ENCODE results near the gene OR10K2. TPM values are rescaled to one million over a fixed set of nuclear protein-coding genes. Genes with fewer than 3 reads are reported as not detected.

OR10K2 gene
- total and polyA plus RNA-seq, 2 of the 8 experiments (the other 6 are each of a cell fraction or from before 2014, with no cell fraction given), result not detected

DNA sequence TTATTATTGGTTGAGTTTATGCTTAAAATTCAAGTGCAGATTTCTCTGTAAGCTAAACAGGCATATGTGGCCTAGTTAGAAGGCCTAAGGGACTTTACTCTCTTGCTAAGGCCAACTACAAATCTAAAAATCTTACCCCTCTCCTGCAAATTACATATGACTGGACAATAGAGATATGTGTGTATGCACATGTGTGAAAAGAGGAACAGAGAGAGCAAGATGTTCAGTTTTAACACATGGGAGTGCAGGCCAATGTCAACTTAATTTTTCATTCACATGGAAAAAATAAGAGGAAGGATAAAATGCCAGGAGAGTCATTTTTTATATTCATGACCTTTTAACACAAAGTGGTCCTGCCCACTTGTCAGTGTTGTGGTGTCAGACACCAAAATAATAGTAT lies 8.5 kb downstream of the OR10K2 start (continued):
- no peak for TF ChIP-seq ATF2 (IDR thresholded peaks at IDR 0.05; ENCODE audit: low read length)
- TF ChIP-seq CEBPB (IDR thresholded peaks at IDR 0.05; ENCODE audit: low read depth, low read length), result no peak
